ENCODE data around the gene PEA15.
A peak's percentile ranks its signal among the peaks of the same experiment; 100 is the strongest.

PEA15 gene

DNA sequence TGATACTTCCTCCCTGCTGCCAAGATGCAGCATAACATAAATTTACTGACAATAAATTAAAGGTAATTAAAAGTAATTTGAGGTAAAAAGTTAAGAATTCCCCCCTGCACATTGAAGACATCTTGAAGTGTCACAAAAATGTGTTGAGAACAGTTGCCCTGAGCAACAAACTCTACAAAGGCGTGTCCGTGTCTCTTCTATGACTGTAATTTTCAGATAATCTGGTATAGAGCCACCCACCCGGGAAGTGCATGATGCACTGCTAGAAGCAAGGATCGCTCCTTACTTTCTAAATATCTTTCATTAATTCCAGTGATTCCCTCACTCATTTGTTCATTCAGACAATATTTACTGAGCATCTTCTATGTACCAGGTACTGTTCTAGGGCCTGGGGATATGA lies 25.8 kb upstream of the PEA15 start:
- DNase-seq (ENCODE audit: low read depth), result no peak

DNA sequence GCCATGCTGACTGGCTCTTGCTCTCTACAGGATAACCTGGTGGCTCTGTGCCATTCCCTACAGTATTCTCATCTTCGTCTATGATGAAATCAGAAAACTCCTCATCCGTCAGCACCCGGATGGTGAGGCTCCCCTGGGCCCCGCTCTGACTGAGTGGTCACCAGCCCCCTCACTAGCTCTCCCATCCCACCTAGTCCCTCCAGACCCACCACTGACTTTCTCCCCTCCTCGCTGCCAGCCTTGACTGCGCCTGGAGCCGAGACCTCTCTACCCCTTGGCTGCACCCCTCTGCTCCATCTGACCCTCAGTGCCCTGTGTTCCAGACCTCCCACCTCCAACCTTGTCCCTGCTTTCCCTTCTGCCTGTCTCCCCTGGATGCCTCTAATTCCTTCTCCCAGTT lies 18.9 kb upstream of the PEA15 start:
- DNase-seq (ENCODE audit: low read depth), result no peak

DNA sequence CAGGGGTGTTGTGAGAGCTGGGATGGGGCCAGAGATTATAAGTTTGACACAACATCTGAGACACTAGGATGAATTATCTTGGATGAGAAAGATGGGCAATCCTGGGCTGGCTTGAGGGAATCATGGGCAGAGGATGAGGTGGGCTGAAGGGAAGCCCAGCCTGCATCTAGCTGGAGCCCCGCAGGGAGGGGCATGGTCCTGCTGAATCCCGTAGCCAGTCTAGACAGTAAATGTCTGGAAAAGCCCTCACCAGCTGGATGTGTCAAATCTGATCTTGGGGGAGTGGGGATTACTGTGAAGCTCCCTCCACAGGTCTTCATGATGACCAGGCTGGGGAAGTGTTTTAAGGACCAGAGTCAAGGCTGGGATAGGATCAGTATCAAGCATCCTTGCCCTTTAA lies 18.5 kb upstream of the PEA15 start:
- DNase-seq (ENCODE audit: low read depth), result no peak

DNA sequence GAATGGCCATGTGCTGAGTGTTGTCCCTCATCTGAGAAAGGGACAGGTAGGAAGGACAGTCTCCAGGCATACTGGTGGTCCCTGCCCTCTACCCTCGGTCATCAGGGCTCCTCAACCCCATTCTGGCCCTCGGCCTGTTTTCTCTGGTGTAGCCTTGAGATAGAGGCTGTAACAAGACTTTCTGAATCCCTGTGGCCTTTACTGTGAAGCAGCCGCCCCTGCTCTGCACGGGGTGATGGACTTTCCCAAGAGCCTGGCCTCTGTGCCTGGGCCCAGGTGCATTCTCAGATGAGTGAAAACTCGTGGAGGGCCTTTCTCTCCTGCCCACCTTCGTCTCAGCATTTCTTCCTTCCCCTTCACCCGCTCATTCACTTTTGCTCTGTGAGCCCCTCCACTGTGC lies 17.8 kb upstream of the PEA15 start:
- DNase-seq (ENCODE audit: low read depth), result no peak

DNA sequence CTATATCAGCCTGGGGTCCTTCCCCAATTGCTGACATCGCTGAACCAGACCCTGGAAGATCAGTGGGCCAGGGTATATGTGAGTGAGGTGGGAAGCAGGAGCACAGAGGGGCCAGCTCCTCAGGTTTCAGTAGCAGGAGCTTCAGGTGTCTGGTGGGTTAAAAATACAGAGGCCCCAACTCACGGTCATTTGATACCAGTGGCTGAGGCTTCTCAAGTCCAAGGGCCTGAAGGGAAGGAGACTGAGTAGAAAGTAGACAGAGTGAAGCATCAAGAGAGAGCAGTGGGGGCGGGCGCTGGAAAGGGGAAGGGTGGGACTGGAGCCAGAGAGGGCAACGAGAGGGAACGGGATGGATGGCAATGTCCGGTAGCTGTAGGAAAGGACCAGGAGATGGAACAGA lies 16.8 kb upstream of the PEA15 start:
- DNase-seq (ENCODE audit: low read depth), result no peak

DNA sequence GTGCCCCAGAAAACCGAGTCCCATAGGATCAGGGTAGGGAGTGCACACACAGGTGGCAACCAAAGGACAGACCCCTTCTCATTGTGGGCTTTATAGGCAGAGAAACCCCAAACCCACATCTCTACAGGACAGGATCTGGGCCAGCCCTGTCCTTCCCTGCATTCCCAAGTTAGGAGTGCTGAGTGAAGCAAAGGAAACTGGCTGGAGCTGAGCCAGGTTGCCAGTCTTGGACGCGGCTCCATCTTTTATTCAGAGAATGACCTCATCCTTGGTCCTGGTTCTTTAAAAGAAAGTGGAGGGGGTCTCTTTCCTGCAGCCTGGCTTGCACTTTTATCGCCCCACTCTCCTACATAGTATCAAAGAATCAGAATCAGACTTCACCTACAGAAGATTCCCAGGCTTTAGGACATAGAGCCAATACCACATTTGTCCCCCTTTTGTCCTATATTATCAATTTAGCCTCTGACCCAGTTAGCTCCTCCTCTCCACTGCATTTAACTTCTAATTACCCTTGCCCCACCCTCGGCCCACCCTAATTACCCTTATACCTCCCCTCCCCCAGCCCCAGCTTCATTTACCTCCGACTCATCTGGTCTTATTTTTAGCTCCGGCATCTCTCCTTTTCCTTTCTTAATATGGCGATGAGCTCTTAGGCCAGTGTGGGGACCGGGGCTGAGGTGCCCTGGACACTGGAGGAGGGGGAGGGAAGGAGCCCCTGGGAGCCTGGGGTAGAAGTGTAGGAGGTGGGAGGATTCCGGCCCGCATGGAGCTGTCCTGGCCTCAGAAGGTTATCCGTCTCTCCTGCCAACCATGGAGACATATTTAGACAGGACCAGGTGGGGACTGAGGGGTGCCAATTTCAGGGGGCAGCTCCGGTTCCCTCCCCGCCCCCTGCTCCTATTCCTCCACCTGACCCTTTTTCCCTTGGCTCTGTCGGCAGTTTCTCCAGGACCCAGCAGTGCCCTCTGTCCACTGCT lies 15.2 kb upstream of the PEA15 start, which contains the start of gene CASQ1:
Gene CASQ1, plus strand, starts transcription at position 927 of the 977 bp plus-strand sequence. CDS start 177 bp downstream, outside the sequence.
- DNase-seq (ENCODE audit: low read depth), result no peak

DNA sequence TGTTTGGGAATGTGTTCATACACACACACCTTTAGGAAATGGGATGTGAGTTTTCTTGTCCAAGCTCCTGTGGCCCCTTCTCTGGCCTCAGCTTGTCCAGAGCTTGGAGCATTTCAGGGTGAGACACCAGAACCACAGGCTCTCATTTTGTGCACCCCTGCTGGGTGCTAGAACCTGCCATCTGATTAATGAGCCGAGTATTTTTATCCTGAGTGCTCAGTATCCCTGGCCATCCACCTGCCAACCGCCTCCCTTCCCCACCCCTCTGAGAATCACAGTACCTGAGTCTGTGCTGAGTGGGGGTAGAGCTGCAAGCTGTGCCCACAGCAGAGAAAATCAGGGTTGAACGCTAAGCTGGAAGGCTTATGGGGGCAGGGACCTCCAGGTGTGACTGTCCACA lies 13.4 kb upstream of the PEA15 start:
- DNase-seq (ENCODE audit: low read depth), result no peak

DNA sequence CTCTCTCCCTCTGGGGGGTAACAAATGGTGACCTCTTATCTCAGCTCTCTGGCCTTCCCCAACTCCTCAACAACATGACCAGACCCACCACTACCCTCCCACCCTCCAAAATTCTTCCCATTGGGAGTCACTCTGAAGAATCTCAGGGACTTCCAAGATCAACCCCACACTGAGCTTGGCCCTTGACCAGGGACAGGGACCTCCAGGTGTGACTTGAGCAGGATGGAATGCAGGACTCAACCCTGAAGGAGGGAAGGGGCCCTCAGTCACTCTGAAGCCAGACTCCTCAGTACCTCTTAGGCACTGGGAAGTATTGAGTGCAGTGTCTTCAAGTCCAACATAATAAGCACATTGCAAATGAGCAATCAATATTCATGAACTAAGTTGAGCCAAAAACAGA lies 12.9 kb upstream of the PEA15 start:
- DNase-seq (ENCODE audit: low read depth), result no peak

DNA sequence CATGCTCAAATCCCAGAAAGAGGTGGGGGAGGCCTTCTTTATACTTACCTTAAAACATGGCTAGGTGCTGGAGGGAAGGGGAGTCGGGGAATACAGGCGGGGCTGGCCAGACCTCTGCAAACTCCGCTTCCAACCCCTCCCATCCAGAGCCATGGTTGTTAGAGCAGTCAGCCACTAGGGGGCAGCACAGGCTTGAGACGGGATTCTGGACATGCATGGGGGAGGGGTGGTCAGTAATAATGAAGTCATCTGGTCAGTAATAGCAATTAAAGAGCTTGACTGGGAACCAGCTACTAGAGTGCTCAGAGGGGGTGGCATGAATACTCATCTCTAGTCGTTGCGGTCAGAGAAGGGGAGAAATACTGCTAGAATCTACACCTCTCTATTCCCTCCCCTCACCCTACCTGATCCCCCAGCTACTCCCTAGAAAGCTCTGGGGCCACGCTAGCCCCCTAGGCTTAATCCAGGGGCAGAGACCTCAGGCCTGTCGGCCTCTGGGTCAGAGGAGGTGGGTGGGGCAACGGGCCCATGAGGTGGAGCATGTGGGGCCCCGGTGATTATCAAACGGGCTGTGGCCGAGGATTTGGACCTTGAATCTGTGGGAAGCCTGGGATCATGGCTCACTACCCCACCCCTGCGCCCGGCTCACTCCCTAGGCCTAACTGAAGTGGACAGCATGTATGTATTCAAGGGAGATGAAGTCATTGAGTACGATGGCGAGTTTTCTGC lies 11.9 kb upstream of the PEA15 start:
- peak; percentile 46 for DNase-seq (ENCODE audit: low read depth)

DNA sequence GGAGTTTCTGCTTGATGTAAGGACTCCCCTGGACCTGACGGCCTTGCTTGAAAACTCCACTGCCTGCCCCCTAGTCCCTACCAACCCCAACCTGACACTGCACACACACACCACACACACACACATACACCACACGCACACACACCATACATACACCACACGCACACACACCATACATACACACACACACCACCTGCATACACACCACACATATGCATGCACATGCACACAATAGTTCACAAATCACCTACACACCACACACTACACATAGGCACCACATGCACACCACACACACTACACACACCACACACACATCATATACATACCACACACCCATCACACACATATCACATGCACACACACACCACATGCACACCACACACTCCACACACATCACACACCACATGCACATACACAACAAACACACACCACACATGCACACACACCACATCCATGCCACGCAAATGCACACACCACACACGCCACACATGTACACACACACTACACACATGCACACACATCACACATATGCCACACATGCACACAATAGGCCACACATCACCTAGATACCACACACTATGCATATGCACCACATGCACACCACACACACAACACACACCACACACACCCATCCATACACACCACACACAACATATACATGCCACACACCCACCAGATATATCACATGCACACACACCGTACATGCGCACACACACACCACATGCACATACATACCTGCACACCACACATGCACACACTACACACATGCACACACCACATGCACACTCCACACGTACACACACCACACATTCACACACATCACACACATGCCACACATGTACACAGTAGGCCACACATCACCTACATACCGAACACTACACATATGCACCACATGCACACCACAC lies 11.1 kb upstream of the PEA15 start:
- DNase-seq (ENCODE audit: low read depth), result no peak

DNA sequence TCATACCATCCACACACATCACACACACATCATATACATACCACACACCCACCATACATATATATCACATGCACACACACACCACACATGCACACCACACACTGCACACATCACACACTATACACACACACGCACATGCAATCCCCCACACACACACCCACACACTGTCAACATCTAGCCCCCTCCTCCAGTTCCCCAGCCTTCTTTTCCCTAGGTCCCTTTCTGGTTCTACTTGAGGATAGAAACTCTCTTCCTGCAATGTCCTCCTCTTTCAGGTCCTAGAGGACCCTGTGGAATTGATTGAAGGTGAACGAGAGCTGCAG lies 10.5 kb upstream of the PEA15 start:
- DNase-seq (ENCODE audit: low read depth), result no peak

DNA sequence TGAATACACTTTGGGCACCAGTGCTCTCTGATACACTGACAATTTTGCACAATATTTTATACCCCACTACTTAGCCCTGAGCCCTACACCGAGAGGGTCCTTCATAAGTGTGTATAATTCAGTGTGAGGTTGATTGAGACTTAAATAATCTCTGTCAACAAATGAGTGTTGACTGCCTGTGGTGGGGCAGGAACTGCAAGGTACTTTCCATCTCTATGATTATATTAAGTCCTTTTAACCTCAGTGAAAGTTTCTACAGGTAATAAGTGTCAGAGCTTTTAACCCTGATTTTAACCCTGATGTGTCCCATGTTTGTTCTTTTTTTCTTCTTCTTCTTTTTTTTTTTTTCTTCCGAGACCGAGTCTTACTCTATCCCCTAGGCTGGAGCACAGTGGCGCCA lies 9.0 kb upstream of the PEA15 start:
- DNase-seq (ENCODE audit: low read depth), result no peak

DNA sequence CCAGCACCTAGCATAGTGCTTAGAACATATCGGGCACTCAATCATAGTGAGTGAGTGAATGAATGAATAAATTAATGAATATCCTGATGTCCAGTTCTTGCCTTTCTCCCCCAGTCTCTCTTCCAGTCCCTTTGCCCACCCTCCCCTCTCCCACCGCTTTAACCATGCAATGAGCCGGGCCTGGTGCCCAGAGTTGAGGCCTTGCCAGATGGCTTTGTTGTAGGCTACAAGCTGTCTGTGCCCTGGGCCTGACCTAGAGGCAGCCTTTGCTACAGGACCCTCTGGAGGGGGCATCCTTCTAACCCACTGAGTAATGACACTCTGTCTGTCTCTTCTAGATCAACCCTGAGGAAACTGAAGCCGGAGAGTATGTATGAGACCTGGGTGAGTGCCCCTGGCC lies 8.0 kb upstream of the PEA15 start:
- DNase-seq (ENCODE audit: low read depth), result no peak

DNA sequence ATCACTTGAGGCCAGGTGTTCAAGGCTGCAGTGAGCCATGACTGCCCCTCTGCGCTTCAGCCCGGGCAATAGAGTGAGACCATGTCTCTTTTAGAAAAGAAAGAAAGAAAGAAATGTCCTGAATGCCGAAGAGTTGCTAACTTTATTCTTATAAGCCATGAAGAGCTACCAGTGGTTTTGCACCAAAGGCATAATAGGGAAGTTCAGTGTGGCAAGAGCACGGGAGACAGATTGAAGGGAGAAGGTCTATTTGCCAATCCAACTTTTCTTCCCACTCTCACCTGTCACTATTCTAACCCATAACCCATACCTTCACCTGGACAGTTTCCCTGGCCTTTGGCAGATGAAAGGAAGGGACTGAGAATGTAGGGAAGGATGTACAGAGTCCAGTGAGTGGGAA lies 4.4 kb upstream of the PEA15 start:
- DNase-seq (ENCODE audit: low read depth), result no peak

DNA sequence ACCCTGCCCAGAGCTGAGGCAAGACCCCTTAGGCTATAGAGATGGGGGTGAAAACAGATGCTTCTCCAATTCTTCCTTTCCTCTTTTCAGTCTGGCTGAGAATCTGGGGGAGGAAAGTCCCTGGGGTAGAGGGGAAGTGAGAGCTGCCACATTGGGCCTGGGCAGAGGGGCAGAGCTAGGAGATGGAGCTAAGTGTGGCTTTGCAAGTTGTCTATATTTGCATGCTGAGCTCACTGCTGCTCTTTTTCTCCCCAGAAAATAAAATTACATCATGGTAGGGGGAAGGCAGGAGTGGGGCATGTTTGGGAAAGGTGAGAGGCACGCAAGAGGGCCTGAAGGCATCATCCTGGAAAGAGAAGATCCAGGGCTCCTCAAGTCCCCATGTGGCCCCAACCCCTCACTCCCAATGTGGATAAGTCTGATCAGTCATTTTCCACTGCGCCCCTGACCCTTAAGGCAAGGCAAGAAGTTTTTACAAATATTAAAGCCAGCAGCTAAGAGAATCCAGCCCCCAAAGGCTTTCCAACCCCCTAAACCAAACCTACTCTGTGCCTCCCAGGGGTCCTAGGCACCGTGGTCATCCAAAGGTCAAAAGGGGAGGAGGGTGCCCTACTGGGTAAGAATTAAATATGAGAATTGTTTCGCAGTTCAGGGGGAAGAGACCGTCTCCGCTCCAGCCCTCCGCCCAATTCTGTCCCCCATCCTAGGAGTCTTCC lies 500 bp upstream of the PEA15 start:
- no peak for DNase-seq (ENCODE audit: low read depth)

DNA sequence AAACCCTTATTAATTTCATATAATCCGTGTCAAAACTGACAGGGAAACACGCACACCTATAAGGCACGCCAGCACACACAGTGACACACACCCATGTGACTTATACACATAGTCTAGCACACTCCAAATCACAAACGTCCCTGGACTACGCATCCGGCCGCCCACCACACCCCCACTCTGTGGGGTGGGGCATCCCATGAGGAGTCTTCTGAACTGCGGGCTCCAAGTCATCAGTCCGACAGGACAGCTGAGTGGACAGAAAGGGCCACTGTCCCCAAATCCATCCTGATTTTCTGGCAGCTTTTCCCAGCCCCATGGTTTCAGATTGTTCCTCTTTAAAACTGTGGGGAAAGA lies 829 bp downstream of the PEA15 start:
- peak; percentile 40 for DNase-seq (ENCODE audit: low read depth)

DNA sequence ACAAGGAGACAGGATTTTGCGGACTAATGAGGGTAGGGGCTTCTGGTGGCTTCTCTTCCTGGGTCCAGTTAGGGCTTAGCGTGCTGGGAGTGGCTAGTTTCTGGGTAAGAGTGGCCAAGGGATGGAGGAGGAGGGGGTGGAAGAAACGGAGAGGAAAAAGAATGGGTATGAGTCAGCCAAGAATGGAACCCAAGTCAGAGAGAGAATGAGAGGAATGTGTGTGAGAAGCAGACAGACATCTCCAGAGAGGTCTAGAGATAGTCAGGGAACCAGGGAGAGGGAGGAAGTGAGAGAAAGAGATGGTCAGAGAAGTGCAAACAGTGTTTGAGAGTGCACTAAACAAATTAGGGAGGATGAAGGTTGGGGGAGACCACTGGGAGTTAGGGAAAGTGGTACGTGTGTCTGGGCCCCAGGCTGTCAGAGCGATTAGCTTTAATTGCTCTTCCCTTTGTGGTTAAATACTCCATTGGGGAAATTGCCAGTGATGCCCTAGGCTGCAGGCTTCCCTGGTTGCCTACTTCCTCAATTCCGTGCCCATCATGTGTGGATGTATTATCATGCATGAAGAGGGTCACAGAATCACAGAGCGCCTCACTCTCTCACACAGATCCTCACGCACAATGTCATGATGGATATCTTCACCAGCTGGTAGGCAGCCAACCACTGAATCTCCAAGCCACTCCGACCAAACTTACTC lies 1.4 kb downstream of the PEA15 start:
- DNase-seq (ENCODE audit: low read depth), result no peak

DNA sequence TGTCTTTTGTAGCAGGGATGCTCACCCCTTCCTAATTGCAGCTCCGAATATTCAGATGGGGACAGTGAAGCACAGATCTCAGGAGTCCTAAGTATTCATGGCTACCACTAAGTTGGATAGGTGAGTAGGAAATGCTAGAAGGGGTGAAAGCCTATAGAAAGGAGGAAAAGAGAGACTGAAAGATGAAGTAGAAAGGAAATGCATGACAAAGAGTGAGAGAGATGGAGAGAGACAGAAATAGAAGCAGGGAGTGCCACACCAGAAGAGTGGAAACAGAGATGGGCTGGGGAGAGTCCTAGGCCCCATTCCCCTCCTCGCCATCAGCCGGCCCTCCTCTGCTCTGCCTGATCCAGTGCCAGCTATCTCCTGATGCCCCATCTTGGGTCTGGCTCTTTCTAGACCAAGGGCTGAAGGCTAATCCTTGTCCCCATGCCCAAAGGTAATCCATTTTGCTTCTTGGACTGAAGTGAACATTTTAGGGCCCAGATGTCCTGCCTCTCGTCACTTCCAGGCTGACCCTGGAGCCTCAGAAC lies 2.0 kb downstream of the PEA15 start:
- no peak for DNase-seq (ENCODE audit: low read depth)

DNA sequence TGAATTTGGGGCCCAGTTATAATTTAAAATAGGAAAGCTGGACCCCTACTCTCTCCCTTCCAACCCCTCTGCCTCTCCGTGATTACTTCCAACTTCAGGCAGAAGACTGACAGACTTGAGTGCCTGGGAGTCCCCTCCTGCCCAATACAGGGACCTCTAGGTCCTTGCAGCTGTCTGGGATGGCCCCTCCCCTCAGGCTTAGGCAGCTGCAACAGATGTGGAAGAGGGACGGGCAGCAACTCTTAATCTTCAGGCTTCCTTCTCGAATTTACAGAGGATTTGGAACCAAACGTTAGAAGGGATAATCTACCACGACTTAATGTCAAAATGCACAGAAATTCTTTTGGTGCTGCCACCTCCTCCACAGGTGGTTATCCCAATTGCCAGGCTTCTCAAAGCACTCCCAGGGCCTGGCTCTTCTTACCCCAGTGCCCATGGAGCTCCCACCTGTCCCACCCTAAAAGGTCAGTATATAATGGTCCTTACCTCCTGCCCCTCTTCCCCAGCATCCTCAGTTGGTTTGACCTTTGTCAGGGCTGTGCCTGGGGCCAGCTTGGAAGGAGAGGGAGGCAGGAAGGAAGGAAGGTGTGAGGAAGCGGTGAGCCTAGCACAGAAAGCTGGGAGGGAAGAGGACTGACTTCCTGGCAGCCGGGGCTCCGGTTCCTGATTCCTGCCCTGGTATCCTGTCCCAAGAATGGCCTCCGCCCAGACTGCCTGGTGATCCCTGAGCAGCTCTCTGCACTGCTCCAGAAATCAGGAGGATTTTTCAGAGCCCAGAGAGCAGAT lies 2.8 kb downstream of the PEA15 start:
- no peak for DNase-seq (ENCODE audit: low read depth)

Data from T-helper 22 cell (primary cell).